Activated CD8-positive, alpha-beta memory T cell treated with anti-CD3 and anti-CD28 coated beads, Interleukin-2, amount 50 U/mL, for 24 hours (primary cell): ENCODE data around the gene PSMC3IP.

ENCODE experiments used
- DNase-seq: peaks from one replicate; pipeline ENCODE4 v3.0.0-alpha.2; 2020; ENCODE audit errors: extremely low read depth

PSMC3IP gene

DNA sequence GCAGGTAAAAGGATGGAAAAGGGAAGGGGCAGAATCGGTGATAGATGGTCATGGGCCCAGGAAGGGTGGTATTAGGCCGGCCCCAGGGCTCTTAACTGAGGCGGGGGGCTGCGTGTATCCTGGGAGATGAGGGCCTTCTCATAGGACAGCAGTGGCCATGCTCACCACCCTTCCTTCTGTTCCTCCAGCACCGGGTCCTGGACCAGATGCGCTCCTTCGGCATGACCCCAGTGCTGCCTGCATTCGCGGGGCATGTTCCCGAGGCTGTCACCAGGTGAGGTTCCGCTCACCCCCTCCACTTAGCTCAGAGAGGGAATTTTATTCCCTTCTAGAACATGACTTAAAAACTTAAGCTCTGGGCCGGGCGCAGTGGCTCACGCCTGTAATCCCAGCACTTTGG is 39.0 kb downstream of the PSMC3IP start:
- DNase-seq: no peak

DNA sequence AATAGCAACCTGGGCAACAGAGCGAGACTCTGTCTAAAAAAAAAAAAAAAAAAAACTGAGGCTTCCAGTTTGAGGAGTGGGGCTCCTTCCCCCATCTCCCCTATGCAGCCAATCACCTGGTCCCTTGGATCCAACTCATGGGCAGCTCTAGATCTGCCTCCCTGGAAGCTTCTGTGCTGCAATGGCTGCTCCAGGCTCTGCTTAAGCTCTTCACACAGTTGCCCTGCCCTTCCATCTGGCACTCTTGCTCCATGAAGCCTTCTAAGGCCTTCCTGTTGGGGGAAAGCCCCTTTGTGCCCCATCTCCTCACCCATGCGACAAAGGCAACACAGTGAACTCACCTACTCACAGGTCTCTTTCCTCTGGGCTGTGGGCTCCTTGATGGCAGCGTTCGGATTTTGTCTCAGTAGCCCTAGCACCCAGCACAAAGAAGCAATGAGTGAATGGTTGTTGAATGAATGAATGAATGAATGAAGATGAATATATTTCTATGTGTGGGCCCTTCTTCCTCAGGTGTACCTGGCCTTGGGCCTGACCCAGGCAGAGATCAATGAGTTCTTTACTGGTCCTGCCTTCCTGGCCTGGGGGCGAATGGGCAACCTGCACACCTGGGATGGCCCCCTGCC is 39.6 kb downstream of the PSMC3IP start:
- DNase-seq: no peak

DNA sequence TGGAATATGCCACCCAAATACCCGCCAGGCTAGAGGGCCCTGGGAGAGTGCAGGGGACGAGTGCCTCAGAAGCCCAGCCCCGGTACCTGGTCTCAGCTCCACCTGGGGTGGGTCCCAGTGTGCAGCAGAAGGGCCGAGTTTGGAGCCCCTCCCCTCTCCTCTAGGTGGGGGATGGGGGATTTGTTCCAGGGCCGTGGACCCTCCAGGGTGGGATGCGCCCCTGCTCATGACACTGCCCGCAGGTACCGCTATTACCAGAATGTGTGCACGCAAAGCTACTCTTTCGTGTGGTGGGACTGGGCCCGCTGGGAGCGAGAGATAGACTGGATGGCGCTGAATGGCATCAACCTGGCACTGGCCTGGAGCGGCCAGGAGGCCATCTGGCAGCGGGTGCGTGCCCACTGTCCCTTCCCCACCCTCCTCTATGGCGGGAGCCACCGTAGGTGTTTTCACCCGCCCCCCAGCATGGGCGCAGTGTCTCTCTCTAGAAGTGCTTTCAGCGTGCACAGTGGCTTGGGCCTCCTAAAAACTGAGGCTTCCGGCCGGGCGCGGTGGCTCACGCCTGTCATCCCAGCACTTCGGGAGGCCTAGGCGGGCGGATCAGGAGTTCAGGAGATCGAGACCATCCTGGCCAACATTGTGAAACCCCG is 40.2 kb downstream of the PSMC3IP start:
- no peak for DNase-seq

DNA sequence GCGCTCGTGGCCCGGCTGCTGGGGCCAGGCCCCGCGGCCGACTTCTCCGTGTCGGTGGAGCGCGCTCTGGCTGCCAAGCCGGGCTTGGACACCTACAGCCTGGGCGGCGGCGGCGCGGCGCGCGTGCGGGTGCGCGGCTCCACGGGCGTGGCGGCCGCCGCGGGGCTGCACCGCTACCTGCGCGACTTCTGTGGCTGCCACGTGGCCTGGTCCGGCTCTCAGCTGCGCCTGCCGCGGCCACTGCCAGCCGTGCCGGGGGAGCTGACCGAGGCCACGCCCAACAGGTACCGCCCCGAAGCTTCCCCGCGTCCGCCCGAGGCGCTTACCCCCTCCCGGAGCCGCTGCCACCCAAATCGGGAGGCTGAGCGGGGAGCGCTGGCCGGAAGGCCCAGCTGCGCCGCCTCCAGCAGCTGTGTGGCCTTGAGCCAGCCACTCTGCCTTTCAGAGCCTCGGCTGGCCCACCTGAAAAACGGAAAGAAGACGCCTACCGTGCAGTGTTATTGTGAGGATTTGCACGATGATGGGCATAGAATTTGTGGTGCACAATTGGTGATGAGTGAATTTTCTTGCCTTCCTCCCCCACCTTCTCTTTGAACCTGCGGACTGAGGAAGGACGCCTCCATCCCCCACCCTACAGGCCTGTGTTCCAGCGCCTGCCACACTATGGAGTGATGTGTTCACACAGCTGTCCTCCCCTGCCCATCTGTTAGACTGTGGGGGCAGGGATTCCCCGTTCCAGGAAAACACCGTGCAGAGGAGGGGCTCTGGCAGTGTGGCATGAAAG is 41.0 kb downstream of the PSMC3IP start:
- no peak for DNase-seq

DNA sequence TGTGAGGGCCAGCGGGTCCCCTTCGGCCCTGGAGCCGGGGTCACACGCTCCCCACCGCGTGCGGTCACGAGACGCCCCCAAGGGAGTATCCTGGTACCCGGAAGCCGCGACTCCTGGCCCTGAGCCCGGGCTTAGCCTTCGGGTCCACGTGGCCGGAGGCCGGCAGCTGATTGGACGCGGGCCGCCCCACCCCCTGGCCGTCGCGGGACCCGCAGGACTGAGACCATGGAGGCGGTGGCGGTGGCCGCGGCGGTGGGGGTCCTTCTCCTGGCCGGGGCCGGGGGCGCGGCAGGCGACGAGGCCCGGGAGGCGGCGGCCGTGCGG is 41.5 kb downstream of the PSMC3IP start, which contains the start of gene NAGLU:
Gene NAGLU, plus strand, starts transcription at position 194 of the 324 bp plus-strand sequence. Its CDS starts 32 bp downstream, at position 226.
- peak; percentile 63 for DNase-seq

DNA sequence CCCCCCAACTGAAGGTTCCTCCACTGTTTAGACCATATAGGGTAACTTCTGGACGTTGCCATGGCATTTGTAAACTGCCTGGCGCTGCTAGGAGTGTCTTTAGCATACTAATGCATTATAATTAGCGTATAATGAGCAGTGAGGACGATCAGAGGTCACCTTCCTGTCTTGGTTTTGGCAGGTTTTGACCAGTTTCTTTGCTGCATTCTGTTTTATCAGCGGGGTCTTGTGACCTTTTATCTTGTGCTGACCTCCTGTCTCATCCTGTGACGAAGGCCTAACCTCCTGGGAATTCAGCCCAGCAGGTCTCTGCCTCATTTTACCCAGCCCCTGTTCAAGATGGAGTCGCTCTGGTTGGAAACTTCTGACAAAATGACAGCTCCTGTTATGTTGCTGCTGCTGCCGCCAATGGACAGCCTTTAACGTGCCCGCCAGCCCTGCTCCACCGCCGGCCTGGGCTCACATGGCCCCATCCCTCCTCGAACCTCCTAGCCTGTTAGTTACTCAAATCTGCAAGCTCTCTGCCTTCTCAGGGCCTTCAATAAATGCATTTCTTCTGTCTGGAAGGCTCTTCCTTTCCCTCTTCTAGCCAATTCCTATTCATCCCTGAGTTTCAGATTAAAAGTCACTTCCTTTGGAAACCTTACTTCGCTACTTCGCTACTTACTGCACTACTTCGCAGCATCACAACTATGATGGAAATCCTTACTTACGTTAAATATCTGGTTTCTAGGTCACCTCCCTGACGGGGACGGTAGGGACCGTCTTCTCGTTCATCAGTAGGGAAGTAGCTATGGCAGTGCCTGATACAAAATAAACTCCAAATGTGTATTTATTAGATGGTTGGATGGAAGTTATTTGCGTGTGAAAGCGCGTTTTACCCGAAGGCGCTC is 42.1 kb downstream of the PSMC3IP start:
- DNase-seq: no peak

DNA sequence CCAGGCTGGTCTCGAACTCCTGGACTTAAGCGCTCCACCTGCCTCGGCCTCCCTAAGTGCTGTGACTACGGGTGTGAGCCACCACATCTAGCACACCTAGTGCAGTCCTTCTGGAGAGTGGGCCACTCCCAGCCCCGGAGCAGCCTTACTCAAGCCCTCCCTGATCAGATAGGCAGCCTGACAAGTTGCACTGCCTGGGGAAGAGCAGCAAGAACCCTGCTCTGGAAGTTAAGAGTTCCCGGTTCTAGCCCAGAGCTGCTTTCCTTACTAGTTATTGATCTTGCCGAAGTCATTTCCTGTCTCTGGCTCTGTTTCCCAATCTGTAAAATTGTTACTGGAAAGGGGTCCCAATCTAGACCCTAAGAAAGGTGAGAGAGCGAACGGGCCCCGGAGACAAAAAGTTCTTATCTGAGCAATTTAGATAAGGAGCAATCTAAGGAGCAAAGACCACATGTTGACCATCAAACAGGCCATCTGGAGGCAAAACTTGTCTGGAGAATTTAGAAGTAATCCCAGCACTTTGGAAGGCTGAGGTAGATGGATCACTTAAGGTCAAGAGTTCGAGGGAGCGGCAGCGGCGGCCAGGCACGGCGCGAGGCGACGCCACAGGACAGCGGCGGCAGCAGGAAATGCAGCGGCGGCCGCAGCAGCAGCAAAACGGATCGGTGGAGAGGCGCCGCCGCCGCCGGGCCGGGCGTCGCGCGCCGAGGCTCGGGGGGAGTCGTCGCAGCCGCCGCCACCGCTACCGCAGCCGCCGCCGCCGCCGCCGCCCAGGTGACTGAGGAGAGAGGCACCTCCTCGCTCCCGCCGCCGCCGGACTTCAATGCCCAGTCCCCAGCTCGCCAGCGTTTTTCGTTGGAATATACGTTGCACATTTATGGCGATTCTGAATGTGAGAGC is 45.8 kb downstream of the PSMC3IP start:
- DNase-seq: no peak

DNA sequence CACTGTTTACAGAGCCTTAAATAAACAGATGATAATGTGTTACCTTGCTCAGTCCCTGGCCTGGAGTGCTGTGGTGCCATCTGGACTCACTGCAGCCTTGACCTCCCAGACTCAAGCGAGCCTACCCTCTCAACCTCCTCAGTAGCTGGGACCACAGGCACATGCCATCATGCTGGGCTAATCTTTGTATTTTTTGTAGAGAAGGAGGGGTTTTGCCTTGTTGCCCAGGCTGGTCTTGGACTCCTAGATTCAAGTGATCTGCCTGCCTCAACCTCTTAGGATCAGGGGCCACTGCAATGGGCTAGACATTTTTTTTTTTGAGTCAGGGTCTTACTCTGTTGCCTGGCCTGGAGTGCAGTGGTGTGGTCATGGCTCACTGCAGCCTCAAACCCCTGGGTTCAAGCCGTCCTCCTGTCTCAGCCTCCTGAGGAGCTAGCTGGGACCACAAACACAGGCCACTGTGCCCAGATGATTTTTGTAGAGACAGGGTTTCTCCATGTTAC is 46.5 kb downstream of the PSMC3IP start:
- no peak for DNase-seq

DNA sequence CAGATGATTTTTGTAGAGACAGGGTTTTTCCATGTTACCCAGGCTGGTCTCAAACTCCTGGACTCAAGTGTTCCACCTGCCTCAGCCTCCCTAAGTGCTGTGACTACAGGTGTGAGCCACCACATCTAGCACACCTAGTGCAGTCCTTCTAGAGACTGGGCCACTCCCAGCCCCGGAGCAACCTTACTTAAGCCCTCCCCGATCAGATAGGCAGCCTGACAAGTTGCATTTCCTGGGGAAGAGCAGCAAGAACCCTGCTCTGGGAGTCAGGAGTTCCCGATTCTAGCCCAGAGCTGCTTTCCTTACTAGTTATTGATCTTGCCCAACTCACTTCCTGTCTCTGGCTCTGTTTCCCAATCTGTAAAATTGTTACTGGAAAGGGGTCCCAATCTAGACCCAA is 48.5 kb downstream of the PSMC3IP start:
- no peak for DNase-seq

DNA sequence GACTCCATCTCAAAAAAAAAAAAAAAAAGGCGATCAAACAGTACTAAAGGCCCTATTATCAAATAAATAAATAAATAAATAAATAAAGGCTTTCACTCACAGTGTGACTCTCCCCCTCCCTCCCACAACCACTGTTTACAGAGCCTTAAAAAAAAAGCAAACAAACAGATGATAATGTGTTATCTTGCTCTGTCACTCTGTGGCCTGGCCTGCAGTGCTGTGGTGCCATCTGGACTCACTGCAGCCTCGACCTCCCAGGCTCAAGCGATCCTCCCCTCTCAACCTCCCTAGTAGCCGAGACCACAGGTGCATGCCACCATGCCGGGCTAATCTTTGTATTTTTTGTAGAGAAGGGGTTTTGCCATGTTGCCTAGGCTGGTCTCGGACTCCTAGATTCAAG is 49.6 kb downstream of the PSMC3IP start:
- DNase-seq: no peak

DNA sequence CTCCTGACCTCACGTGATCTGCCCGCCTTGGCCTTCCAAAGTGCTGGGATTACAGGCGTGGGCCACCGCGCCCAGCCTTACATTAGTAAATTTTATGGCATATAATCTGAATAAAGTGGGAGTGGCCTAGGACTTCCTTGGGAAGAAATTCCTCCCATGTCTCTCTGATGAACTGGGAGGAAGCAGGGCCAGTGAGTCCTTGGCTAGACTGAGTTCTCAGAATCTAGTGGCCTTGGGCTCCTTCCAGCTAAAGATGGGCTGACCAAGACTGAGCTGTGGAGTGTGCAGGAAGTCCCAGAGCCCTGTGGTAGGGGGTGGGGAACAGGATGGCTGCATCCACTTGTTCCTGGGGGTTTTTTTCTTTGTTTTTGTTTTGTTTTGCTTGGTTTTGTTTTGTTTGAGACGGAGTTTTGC is 51.5 kb downstream of the PSMC3IP start:
- DNase-seq: no peak

DNA sequence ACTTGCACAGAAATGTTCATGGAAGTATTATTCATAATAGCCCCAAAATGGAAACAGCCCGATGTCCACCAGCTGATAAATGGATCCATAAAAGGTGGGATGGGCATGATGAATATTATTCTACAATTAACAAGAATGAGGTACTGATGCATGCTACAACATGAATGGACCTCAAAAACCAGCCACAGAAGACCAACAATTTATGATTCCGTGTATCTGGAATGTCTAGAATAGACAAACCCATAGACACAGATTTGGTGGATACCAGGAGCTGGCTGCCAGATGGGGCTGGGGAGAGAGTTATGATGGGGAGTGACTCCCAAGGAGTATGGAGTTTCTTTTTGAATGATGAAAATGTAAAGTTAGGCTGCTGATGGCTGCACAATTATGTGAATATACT is 52.3 kb downstream of the PSMC3IP start:
- DNase-seq: no peak

DNA sequence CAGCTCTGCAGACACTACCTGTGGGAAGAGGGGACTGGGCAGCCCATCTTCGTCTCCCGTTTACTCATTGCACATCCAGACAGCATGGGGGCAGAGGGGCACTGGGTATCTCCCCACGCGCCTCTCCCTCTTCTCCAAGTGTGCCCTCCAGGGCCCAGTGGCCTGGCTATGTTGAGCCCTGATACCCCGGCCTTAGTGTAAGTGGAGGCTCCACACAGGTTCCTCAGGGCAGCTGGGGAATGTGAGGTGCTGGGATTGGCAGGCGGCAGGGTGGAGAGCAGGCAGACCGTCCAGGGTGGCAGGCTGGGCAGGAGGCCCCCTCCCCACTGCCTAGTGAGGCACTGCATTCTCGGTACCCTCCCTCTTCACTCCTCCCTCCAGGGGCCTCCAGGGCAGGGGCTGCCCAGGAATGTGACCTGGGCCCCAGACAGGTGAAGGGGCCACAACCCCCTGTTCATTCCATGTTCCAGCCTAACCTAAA is 54.7 kb downstream of the PSMC3IP start:
- DNase-seq: no peak
